HepG2 (cell line): ENCODE results near the gene AIP. TPM values are rescaled to one million over a fixed set of nuclear protein-coding genes. Genes with fewer than 3 reads are reported as not detected.

Experiments used
- ATAC-seq: fragments of 200-7000 bp; cut with Tn5 transposase; 3 replicates; pipeline ENCODE4 v1.9.1; 2020; ENCODE audit warnings: mild to moderate bottlenecking, moderate library complexity
- BruUV-seq: library from RNA; stranded (reverse); fragments of 400-500 nt; replicated peaks from 2 replicates; lab custom pipeline; 2021; lab: Mats Ljungman, UMichigan
- CTCF ChIA-PET: fragments of 300-600 bp; formaldehyde crosslinking; extraction: SDS; loops from one replicate; lab custom pipeline; 2021; ENCODE audit warnings: low total read pairs, inconsistent platforms, low intra/inter-chr PET ratio; lab: Yijun Ruan, JAX
- POLR2A ChIA-PET: fragments of 350-600 bp; sonication (Branson Sonifier 250); formaldehyde crosslinking; loops from one replicate; lab custom pipeline; 2020; ENCODE audit warnings: antibody characterized with exemption, inconsistent platforms; lab: Yijun Ruan, JAX
- DNase-seq: peaks from one replicate; pipeline ENCODE4 v3.0.0-alpha.2; 2015; ENCODE audit warnings: low spot score
- FAIRE-seq: peaks from 3 replicates; lab custom pipeline; 2011; peaks lifted over from hg19 to GRCh38; lab: Jason Lieb, UNC
- H2AFZ ChIP-seq: one replicate; pipeline ENCODE4 v1.6.1; 2011; ENCODE audit warnings: low read length, inconsistent platforms
- H3K27ac ChIP-seq: fragments of 300-600 bp; 3 replicates; pipeline ENCODE4 v1.8.0; 2011; ENCODE audit warnings: mixed run types, mild to moderate bottlenecking, mixed read lengths, low read length, inconsistent platforms; ENCODE audit not compliant: insufficient read depth; ENCODE audit errors: extremely low read length
- H3K27me3 ChIP-seq, 2 experiments: fragments of 200-600 bp in 1 of 2; 2 replicates in 1 of 2; 3 replicates in 1 of 2; pipeline versions ENCODE4 v1.6.0 to v1.8.0; 2011; ENCODE audit warnings: low read length in 2 of 2, mild to moderate bottlenecking in 2 of 2, moderate library complexity in 2 of 2, inconsistent platforms in 1 of 2; ENCODE audit not compliant: insufficient read depth in 2 of 2, control insufficient read depth in 1 of 2
- H3K36me3 ChIP-seq, 2 experiments: fragments of 200-600 bp in 1 of 2; replicated peaks in 1 of 2; 2 replicates in 1 of 2; 3 replicates in 1 of 2; pipeline versions ENCODE4 v1.5.1 to v1.8.0; 2011; ENCODE audit warnings: low read length in 2 of 2, inconsistent platforms in 1 of 2; ENCODE audit not compliant: insufficient read depth in 2 of 2, control insufficient read depth in 1 of 2
- H3K4me1 ChIP-seq: 2 replicates; pipeline ENCODE4 v1.5.1; 2012; ENCODE audit warnings: low read length, inconsistent platforms; ENCODE audit not compliant: insufficient read depth
- H3K4me2 ChIP-seq: 2 replicates; pipeline ENCODE4 v1.6.0; 2011; ENCODE audit warnings: low read depth, low read length, inconsistent platforms
- H3K4me3 ChIP-seq, 3 experiments: fragments of 200-600 bp in 1 of 3; sonication (generic), shearing (Covaris generic) in 1 of 3; replicated peaks in 1 of 3; 2 replicates each; pipeline ENCODE4 v1.5.1; 2011 to 2016; ENCODE audit warnings: low read length in 3 of 3, inconsistent platforms in 2 of 3, low read depth in 2 of 3, mild to moderate bottlenecking in 2 of 3, control low read depth in 1 of 3, mixed read lengths in 1 of 3; ENCODE audit not compliant: insufficient read depth in 1 of 3
- H3K79me2 ChIP-seq: one replicate; pipeline ENCODE4 v1.6.1; 2011; ENCODE audit warnings: low read length, inconsistent platforms; ENCODE audit not compliant: insufficient read depth
- H3K9ac ChIP-seq: 2 replicates; pipeline ENCODE4 v1.6.0; 2011; ENCODE audit warnings: mild to moderate bottlenecking, low read depth, low read length, inconsistent platforms; ENCODE audit not compliant: insufficient read depth
- H3K9me3 ChIP-seq: 2 replicates; pipeline ENCODE4 v1.5.1; 2012; ENCODE audit warnings: mild to moderate bottlenecking, low read length
- H4K20me1 ChIP-seq: 2 replicates; pipeline ENCODE4 v1.6.0; 2011; ENCODE audit warnings: inconsistent platforms, mild to moderate bottlenecking, low read length, moderate library complexity; ENCODE audit not compliant: insufficient read depth
- NONO ChIP-seq, 2 experiments: fragments of 450-650 bp in 1 of 2; sonication (generic) in 1 of 2; formaldehyde crosslinking in 1 of 2; IDR thresholded peaks in 1 of 2; conservative IDR thresholded peaks in 1 of 2; 2 replicates each; pipeline versions ENCODE4 v1.6.1 to v1.8.0; 2017 to 2022; ENCODE audit warnings: mild to moderate bottlenecking in 1 of 2, missing genetic modification reagents in 1 of 2, moderate library complexity in 1 of 2
- SNRNP70 ChIP-seq: fragments of 200-400 bp; formaldehyde crosslinking; IDR thresholded peaks from 2 replicates; pipeline ENCODE4 v1.6.1; 2017; ENCODE audit warnings: mild to moderate bottlenecking, low read depth, low read length, moderate library complexity
- ZNF510 ChIP-seq: sonication (generic); formaldehyde crosslinking; IDR thresholded peaks from 2 replicates; pipeline ENCODE4 v1.4.0; 2020; ENCODE audit warnings: low read depth, mild to moderate bottlenecking, missing genetic modification reagents
- WGBS: methylation state at CpG from one replicate; pipeline ENCODE4 v1.1.6; 2017; ENCODE audit warnings: low lambda C conversion rate; 5-methylcytosine and 5-hydroxymethylcytosine counted together
- in situ Hi-C: cut with HindIII; loops from 2 replicates; pipeline ENCODE4 v1.10.0; 2017; ENCODE audit warnings: low pct_unique_long_range_greater_than_20kb; ENCODE audit not compliant: extremely low pct_ligation_motif_present
- intact Hi-C: fragments of 100-400 bp; cut with micrococcal nuclease; formaldehyde crosslinking; loops from one replicate; pipeline ENCODE4 v1.10.0; 2022; ENCODE audit not compliant: unreplicated experiment
- polyA plus RNA-seq, 8 experiments: library from polyadenylated mRNA; depleted of rRNA in 3 of 8; stranded (reverse) in 7 of 8; unstranded in 1 of 8; fragments of >200 nt; fragmentation: Illumina TruSeq in 4 of 8; extraction: Trizol in 4 of 8; gene quantifications; 2 replicates each; pipeline versions ENCODE4 v1.2.1 to v1.2.3, GENCODE V29; 2011 to 2016; ENCODE audit warnings: low read depth in 4 of 8, missing spikeins in 1 of 8, mixed read lengths in 1 of 8; ENCODE audit not compliant: insufficient read depth in 1 of 8
- total RNA-seq, 5 experiments: library from RNA; depleted of rRNA; stranded (reverse); fragments of >200 nt; fragmentation: Illumina TruSeq; extraction: Trizol; gene quantifications; 2 replicates each; pipeline ENCODE4 v1.2.3, GENCODE V29; 2016; ENCODE audit warnings: low read depth in 1 of 5

The AIP gene
- total and polyA plus RNA-seq, 2 of the 13 experiments (the other 11 are each of a cell fraction or from before 2014, with no cell fraction given): 51.8 to 110 TPM

DNA sequence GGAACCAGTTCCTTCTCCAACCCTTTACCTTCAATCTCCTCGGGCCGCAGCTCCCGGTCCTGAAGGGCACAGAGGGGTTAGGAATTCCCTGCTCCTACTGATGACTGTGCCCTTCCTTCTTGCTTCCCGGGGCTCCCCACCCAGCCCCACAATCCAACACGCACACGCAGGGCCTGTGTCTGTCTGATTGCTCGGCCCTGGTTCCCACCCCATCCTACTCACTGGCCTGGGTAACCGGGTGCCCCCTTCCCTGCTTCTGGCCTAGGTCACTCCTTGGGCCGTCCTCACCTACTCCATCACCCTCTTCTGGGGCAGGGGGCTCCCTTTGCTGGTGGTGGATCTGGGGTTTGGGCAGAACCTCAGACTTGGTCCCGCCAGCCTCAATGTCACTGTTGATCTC, 39.1 kb downstream of the AIP start:
- no peak overlapping the region for H3K4me3 ChIP-seq
- H4K20me1 ChIP-seq: no peaks in the 10 kb centered on the region
- no peaks in the 10 kb centered on the region for H3K36me3 ChIP-seq
- in situ Hi-C loops: no loop called here
- H2AFZ ChIP-seq: no peak overlapping the region
- no peak for ATAC-seq
- H3K9me3 ChIP-seq: no peaks in the 10 kb centered on the region
- H3K9ac ChIP-seq: no peak overlapping the region
- no peak overlapping the region for H3K27ac ChIP-seq
- no peak for FAIRE-seq
- no peaks in the 10 kb centered on the region for H3K79me2 ChIP-seq
- WGBS: 14% methylated on average over 10 of the region's 10 CpGs
- peaks cover 4 to 22% of the 10 kb centered on the region in 2 experiments; a peak in 4 of 5 replicates for H3K27me3 ChIP-seq
- no peaks in the 10 kb centered on the region for H3K4me1 ChIP-seq
- CTCF ChIA-PET: no interaction called here
- no peak overlapping the region for H3K4me2 ChIP-seq
- intact Hi-C loops: loop anchor here (10.0 kb wide), 1 partner anchor 557 kb away; no protein-coding TSS in a partner anchor
- POLR2A ChIA-PET: no interaction called here
- no peak for TF ChIP-seq SNRNP70
- no peak for TF ChIP-seq NONO (IDR thresholded peaks at IDR 0.05)
- no peak for TF ChIP-seq NONO (CRISPR knock-in tag; conservative IDR thresholded peaks at IDR 0.05)
- no TSS peak for BruUV-seq
- no peak for DNase-seq

GRCh38 chr11:67522338-67522737, 39.5 kb downstream of the AIP start:
- no peaks in the 10 kb centered on the region for H3K4me1 ChIP-seq
- FAIRE-seq (no peak), ATAC-seq (no peak; the same call in 2 of the 3 replicates), DNase-seq (no peak)
- 63% methylated on average over 7 of the region's 15 CpGs for WGBS
- TF ChIP-seq ZNF510: no peak
- H3K9me3 ChIP-seq: no peaks in the 10 kb centered on the region
- H4K20me1 ChIP-seq: no peaks in the 10 kb centered on the region
- no peak overlapping the region for H3K27ac ChIP-seq
- BruUV-seq: no TSS peak
- H2AFZ ChIP-seq: no peak overlapping the region
- POLR2A ChIA-PET: no interaction called here
- H3K27me3 ChIP-seq: peaks cover 4 to 22% of the 10 kb centered on the region in 2 experiments; a peak in 4 of 5 replicates
- in situ Hi-C loops (no loop called here), intact Hi-C loops (loop anchor here (10.0 kb wide), 1 partner anchor 558 kb away; no protein-coding TSS in a partner anchor)
- H3K9ac ChIP-seq: no peak overlapping the region
- no peaks in the 10 kb centered on the region for H3K79me2 ChIP-seq
- no peaks in the 10 kb centered on the region for H3K36me3 ChIP-seq
- no peak overlapping the region for H3K4me2 ChIP-seq
- no peak overlapping the region for H3K4me3 ChIP-seq
- CTCF ChIA-PET: no interaction called here
